HG02885 (cell line): Measurements from ENCODE around the gene SCARB1.

ENCODE experiments used
- ATAC-seq: cut with Tn5 transposase; IDR thresholded peaks from one replicate; pipeline ENCODE4 v1.9.1; 2021; ENCODE audit warnings: mild to moderate bottlenecking; ENCODE audit not compliant: unreplicated experiment, poor library complexity

Gene SCARB1

GRCh38 chr12:124828264-124829007 lies 35.2 kb downstream of the SCARB1 start:
- no peak for ATAC-seq

- ATAC-seq, result no peak
Observed at GRCh38 chr12:124827588-124828184, 36.0 kb downstream of the SCARB1 start.

GRCh38 chr12:124824195-124824594 lies 39.5 kb downstream of the SCARB1 start:
- no peak for ATAC-seq

GRCh38 chr12:124823272-124823970 lies 40.2 kb downstream of the SCARB1 start:
- ATAC-seq, result no peak

GRCh38 chr12:124822218-124822617 lies 41.4 kb downstream of the SCARB1 start:
- ATAC-seq, result no peak

- no peak for ATAC-seq
Observed at GRCh38 chr12:124821252-124822200, 42.1 kb downstream of the SCARB1 start.

- no peak for ATAC-seq
Observed at GRCh38 chr12:124820199-124820598, 43.5 kb downstream of the SCARB1 start.

- no peak for ATAC-seq
Observed at GRCh38 chr12:124819525-124819924, 44.1 kb downstream of the SCARB1 start.

- ATAC-seq, result no peak
Observed at GRCh38 chr12:124819080-124819479, 44.6 kb downstream of the SCARB1 start.

GRCh38 chr12:124817076-124818000 lies 46.3 kb downstream of the SCARB1 start:
- no peak for ATAC-seq

- ATAC-seq, result no peak
Observed at GRCh38 chr12:124816295-124816854, 47.3 kb downstream of the SCARB1 start.

GRCh38 chr12:124814741-124815613 lies 48.7 kb downstream of the SCARB1 start:
- ATAC-seq, result no peak

- no peak for ATAC-seq
Observed at GRCh38 chr12:124813782-124814181, 49.9 kb downstream of the SCARB1 start.

- ATAC-seq, result no peak
Observed at GRCh38 chr12:124812979-124813378, 50.7 kb downstream of the SCARB1 start.

GRCh38 chr12:124812356-124812755 lies 51.3 kb downstream of the SCARB1 start:
- ATAC-seq, result no peak

- no peak for ATAC-seq
Observed at GRCh38 chr12:124811633-124812032, 52.0 kb downstream of the SCARB1 start.

- ATAC-seq, result no peak
Observed at GRCh38 chr12:124809878-124810277, 53.8 kb downstream of the SCARB1 start.

- ATAC-seq, result no peak
Observed at GRCh38 chr12:124809391-124809790, 54.3 kb downstream of the SCARB1 start.
